MV-4-11 (cell line): ENCODE results near the gene INHBE.
"Not testable (repeated sequence)": the region's sequence is repeated elsewhere in the genome, so short reads cannot be mapped to it uniquely, and the experiment has no call there.

Experiments
- DNase-seq: peaks from one replicate; lab custom pipeline; 2025; lab: John Stamatoyannopoulos, UW

Gene INHBE

GRCh38 chr12:57454566-57455373 is at the start of gene INHBE:
INHBE (plus strand) TSS chr12:57455307; CDS start chr12:57455537, 230 bp downstream.
- peak; percentile 69 for DNase-seq

- no peak for DNase-seq
These were observed 44.6 kb upstream of the INHBE start for GRCh38 chr12:57410534-57410933.

GRCh38 chr12:57414160-57414559 is 40.9 kb upstream of the INHBE start:
- not testable (repeated sequence) for DNase-seq

- no peak for DNase-seq
These were observed 40.0 kb upstream of the INHBE start for GRCh38 chr12:57415088-57415487.

- no peak for DNase-seq
These were observed 38.8 kb upstream of the INHBE start for GRCh38 chr12:57416039-57416996.

GRCh38 chr12:57418255-57418654 is 36.9 kb upstream of the INHBE start:
- DNase-seq, result no peak

- no peak for DNase-seq
These were observed 35.6 kb upstream of the INHBE start for GRCh38 chr12:57419495-57419894.

GRCh38 chr12:57420482-57420881 is 34.6 kb upstream of the INHBE start:
- DNase-seq, result no peak

GRCh38 chr12:57426948-57427347 is 28.2 kb upstream of the INHBE start:
- DNase-seq, result not testable (repeated sequence)

GRCh38 chr12:57428965-57429364 is 26.1 kb upstream of the INHBE start:
- no peak for DNase-seq

- no peak for DNase-seq
These were observed 25.5 kb upstream of the INHBE start for GRCh38 chr12:57429473-57430111.

- DNase-seq, result no peak
These were observed 24.8 kb upstream of the INHBE start for GRCh38 chr12:57430112-57430930.

- DNase-seq, result peak; percentile 92
These were observed 24.1 kb upstream of the INHBE start, which contains the start of gene R3HDM2 for GRCh38 chr12:57430931-57431566. R3HDM2 (minus strand) TSS chr12:57431043; CDS start chr12:57310428, 120,615 bp downstream.

- no peak for DNase-seq
These were observed 23.4 kb upstream of the INHBE start for GRCh38 chr12:57431654-57432188.

- no peak for DNase-seq
These were observed 21.7 kb upstream of the INHBE start for GRCh38 chr12:57433370-57433769.

- no peak for DNase-seq
These were observed 20.4 kb upstream of the INHBE start, which contains the start of gene INHBC for GRCh38 chr12:57434517-57435223. INHBC (plus strand) TSS chr12:57434784; CDS start chr12:57434887, 103 bp downstream.

GRCh38 chr12:57435293-57435692 is 19.8 kb upstream of the INHBE start:
- DNase-seq, result peak; percentile 68

GRCh38 chr12:57438400-57438799 is 16.7 kb upstream of the INHBE start:
- no peak for DNase-seq

- DNase-seq, result no peak
These were observed 15.3 kb upstream of the INHBE start for GRCh38 chr12:57439762-57440266.
